Stimulated activated CD4-positive, alpha-beta T cell treated with anti-CD3 and anti-CD28 coated beads, Interleukin-4, amount 100 ng/mL, for 4 hours (primary cell): ENCODE data around the gene PARD3.
"Not testable (repeated sequence)": the region's sequence is repeated elsewhere in the genome, so short reads cannot be mapped to it uniquely, and the experiment has no call there.

Experiments used
- DNase-seq, 2 experiments: peaks; one replicate each; pipeline ENCODE4 v3.0.0-alpha.2; 2020

Gene PARD3

DNA sequence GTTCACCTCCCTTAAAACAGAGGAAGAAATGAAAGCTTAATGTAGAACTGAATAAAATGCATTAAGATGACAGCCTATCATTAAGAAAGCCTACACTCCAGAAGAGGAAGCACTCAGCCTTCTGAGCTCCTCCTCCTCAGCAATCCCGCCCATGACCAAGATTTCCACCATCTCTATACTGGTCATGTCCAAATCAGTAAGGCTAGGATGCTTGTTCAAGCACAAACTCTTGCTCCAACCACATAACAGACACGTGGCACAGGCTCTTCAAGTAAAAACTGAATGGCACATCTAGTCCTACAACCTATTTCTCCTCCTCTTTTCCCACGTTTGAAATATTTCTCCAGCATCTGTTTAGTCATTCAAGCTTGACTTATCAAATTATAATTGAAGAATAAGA, 454.1 kb downstream of the PARD3 start:
- DNase-seq, result no peak

DNA sequence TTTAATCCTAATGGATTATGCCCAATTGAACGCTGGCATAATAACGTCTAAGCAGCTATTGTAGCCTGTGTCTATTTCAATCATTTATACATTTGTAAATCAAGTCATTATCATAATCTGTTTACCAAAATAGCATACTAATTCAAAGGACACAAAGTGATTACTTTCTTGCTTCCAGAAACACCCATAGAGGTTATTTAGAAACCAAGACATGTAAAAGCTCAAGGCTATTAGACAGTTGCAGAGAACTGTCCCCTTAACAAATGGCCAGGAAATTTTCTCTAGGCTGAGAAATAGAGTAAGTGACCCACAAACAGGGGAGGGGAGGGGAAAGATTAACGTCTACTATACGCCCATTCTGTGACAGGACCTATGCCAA, 455.7 kb downstream of the PARD3 start:
- no peak for DNase-seq

DNA sequence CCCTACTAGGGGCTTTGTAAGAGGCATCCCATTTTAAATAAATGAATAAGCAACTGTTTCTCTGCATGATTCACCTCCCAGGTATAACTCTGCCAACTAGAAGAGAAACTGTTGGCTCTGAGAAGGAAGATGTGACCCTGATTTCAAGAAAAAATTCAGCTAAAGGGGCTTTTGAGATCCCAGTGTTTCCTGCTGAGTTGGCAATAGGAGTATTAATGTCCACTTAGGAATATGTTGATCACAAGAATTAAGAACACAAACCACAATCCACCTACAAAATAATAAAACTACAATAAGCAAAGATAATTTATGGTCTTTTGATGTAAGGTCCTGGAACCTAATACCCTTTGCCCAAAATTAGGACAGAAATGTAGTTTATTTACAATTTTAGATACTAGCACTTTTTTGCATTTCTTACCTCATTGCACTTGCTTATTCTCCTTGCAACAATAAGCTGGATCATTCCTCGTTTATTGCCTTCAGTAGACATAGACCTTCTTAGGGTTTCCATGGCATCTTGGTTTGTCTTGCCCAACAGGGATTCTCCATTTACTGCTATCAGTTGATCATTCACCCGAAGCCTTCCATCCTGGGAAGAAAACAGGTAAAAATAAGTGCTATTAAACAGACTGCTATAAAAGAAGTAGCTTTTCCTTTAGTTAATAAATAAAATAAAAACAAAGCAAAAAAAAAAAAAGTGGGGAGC, 456.2 kb downstream of the PARD3 start:
- no peak for DNase-seq

DNA sequence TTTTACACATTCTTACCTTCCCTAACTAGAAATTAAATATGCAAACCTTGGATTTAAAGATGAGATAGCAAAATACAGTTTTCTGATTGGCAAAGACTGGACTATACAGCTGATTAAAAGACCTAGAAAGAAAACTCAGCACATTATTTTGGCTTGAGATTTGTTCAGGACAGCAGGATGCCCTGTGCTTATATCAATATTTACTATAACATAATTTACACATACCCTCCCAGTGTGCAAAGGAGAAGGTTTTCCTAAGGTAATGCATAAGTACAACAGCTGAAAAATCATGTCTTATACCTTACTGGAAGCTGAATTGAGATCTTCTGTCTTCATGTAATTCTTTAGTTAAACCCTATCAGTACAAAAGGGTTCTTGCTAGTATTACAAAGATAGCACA, 458.6 kb downstream of the PARD3 start:
- DNase-seq, result no peak

DNA sequence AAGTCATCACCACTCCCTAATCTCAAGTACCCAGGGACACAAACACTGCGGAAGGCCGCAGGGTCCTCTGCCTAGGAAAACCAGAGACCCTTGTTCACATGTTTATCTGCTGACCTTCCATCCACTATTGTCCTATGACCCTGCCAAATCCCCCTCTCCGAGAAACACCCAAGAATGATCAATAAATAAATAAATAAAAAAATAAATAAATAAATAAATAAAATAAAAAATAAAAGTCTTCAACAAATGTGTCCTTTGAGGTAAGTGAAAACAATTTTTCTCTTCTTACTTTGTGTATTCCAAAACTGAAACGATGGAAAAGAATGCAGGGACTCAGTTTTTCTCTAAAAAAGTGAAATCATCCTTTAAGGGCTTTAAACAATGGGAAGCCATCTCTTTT, 461.6 kb downstream of the PARD3 start:
- DNase-seq, result not testable (repeated sequence)

DNA sequence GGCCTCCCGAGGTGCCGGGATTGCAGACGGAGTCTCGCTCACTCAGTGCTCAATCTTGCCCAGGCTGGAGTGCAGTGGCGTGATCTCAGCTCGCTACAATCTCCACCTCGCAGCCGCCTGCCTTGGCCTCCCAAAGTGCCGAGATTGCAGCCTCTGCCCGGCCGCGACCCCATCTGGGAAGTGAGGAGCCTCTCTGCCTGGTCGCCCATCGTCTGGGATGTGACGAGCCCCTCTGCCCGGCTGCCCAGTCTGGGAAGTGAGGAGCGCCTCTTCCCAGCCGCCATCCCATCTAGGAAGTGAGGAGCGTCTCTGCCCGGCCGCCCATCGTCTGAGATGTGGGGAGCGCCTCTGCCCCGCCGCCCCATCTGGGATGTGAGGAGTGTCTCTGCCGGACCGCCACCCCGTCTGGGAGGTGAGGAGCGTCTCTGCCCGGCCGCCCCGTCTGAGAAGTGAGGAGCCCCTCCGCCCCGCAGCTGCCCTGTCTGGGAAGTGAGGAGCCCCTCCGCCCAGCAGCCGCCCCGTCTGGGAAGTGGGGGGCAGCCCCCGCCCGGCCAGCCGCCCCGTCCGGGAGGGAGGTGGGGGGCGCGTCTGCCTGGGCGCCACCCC, 462.4 kb downstream of the PARD3 start:
- DNase-seq, result not testable (repeated sequence)

DNA sequence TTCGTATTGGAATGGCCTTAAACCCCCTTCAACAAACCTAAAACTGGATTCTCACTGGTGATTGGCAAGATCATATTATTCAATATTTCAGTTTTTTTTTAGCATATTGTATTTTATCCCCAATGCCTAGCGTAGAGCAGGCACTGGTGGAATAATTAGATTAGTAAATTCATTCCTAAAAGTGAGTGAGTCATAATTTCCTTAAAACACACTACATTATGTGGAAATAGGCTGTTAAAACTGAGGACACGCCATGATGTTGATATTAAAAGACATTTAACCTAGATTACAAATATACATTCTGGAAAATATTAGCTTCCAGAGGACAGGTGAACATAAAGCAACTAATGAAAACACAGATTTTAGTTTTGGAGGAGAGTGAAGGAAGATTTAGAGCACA, 463.9 kb downstream of the PARD3 start:
- no peak for DNase-seq

DNA sequence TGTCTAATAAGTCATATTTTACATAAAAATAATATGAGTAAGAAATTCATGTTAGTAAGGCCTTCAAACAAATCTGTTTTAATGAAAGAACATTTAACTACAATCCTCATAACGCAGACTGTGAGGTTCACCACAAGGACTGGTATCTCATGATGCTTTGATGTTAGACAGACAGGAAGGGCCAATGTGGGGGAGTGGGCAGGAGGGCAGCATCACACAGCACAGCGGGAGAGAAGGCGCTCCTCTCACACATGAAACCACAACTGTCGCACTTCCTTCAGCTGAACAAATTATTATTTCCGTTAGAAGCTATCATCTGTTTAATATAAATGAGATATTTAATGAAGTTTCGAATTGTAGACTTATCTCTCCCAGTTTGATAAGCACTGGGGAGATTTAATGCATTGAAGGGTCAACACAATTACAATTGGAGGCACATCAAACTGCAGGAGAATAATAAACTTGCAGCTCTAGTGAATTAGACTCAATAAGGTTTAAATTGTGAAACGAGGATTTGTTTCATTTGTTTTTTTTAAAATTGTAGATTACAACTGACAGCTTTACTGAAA, 466.1 kb downstream of the PARD3 start:
- DNase-seq, result no peak

DNA sequence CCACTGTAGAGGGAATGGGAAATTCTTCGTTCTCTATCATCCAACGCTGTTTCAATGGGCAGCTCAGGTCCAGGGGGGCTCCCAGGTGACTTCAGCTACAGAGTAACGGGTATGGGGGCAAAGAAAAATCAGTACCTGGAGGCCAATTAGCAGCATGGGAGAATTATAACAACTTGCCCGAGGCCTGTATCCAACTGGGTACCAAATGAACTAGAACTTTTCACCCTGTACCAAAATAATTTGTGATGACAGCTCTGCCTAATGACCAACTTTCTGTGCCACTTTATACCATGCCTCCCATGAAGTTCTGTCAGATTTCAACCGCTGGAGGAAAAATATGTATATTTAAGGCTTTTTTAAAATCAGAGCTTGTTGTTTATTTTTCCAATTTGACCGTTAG, 467.1 kb downstream of the PARD3 start:
- DNase-seq, result no peak

DNA sequence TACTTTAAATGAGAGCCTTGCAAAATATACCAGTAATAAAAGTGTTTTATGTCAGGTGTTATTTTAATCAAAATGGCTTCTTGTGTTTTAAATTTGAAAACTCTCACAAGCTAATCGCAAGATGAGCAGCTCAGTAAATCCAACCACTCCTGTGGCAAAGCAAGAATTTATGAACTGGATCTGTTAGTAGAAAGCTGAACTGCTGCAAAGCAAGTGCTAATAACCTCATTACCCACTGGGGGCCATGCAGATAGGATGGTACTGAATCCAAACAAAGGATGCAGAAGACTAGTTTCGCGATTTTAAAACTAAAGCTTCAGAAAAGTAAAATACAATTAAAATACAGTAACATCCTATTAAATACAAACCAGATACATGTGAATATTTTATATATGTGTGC, 468.0 kb downstream of the PARD3 start:
- no peak for DNase-seq

DNA sequence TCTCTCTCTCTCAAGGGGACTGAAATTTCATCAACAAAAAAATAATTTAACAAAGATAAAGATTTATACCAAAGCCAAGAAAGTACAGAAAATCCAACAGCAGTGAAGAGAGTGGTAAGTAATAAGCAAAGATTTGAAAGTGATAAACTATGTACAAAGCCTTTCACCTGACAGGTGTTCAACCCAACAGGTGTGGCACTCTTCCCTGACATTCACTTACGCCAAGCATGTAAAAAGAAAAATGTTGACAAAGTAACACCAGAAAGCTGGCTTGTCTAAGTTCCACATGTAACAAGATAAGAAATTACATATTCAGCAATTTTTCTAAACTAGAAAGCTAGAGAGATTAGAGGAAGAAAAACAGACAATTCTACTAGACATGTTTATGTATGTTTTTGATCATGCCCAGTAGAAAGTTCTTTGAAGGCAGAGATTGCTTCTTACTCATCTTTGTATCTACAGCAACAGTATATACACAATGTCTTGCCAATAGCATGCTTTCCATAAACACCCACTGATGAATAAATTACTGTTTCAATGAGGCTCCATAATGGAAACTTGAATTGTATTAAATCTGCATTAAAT, 468.5 kb downstream of the PARD3 start:
- DNase-seq, result no peak

DNA sequence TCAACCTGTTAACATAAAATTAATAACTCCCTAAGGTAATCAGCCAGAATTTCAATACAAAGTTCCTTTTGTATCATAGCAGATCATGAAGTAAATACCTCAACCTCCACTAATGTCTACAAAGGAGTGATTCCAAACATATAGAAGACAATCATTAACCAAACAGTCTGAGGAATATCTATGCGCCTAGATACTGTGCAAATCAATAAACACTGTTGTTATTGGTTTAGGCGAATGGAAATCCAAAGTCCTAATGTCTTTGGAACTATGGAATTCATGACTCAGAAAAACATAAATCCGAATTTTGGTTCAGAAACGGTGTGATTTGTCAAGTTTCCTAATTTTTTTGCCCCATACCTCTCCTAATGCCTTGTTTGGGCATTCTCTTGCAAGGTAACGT, 469.7 kb downstream of the PARD3 start:
- DNase-seq, result no peak

DNA sequence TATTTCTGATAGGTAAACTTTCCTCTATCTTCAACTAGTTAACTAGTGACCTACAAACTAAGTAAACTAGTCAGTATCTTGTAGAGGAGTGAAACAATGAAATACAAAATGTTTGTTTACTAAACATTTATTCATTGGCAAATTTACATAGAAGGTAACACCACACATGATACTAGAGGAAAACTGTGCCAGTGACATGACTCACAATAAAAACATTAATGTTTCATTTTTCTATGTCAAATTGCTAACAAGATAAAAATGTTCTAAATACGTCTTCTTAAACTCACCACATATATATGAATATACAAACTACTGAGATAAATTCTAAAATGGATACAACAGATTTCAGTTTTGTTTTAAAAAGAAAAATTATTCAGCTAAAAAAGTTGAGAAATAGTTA, 471.3 kb downstream of the PARD3 start:
- no peak for DNase-seq

DNA sequence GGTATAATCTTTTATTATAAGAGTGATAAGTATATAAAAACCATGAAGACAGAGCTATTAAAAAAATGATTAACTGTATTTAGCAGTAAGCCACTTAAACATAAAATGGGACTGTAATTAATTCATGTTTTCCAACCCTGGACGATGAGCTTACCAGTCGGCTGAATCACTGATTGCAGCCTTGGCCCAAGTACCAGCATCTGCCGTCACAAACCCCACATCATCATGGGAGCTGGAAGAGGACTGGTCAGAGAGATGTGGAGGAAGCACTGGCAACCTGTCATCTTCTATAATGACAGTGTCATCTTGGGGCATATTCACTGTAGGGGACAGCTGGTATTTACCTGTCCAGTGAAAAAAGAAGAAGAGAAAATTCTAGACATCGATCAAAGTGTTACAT, 473.6 kb downstream of the PARD3 start:
- no peak for DNase-seq

DNA sequence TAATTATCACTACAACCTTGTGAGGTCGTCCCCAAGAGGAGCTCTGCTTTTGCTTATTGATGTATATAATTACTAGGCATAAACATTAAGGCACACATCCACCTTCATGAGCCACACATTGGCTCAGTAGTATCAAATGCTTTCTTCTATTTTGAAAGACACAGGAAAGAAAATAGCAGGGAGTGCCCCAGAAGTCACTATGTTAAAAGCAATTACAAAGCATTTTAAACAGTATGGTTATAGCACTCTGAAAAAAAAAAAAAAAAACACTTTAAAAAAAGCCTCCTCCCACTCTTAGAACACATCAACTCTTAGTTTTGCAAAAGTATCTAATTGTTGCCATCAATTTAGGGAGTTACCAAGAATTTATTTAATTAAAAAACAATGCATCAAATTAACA, 474.2 kb downstream of the PARD3 start:
- no peak for DNase-seq

DNA sequence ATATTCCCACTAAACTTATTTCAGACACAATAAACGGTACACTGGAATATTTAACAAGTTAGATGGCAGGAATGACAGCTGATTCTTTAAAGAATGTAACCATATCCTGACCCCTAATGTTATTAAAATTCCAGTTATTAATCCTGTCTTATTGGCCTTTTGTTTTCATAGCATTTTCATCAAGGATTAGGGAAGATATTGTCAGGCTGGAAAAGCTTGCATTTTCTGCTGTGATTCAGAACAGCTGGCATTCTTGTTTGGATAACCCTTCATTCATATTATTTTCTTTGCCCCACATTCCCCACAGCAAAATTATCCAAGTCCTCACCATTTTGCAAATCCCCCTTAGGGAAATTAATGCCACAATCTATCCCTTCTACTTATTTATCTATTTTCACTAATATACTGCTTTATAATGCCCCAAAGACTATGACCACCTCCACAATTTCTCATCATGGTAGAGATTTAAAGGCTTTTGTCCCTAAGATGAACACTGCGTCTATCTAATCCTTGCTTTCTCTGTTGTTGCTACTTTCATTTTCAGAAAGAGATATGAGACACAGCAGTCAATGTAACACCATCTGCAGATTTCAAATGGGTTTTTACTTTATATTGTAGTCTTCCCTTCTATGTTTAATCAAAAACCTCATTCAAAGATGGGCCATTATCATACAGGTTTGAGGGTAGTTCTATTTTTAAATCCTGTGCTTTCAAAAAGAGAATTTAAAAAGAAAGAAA, 475.1 kb downstream of the PARD3 start:
- no peak for DNase-seq

DNA sequence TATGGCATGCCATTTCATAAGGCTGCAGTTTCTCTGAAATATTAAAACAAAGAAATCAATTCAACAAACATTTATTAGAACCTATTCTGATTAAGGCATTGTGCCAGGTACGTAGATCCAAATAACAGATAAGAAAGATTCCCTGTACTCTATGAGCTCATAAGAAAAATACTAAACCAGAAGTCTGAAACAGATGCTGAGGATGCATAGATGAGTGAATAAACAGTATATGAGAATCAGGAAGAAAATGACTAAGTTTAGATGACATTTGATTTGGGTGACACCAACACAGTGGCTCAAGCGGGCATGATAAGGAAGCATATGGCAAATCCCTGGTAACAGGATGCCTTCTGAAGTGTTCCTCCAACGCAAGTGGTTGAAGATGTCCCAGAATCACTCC, 477.2 kb downstream of the PARD3 start:
- no peak for DNase-seq

DNA sequence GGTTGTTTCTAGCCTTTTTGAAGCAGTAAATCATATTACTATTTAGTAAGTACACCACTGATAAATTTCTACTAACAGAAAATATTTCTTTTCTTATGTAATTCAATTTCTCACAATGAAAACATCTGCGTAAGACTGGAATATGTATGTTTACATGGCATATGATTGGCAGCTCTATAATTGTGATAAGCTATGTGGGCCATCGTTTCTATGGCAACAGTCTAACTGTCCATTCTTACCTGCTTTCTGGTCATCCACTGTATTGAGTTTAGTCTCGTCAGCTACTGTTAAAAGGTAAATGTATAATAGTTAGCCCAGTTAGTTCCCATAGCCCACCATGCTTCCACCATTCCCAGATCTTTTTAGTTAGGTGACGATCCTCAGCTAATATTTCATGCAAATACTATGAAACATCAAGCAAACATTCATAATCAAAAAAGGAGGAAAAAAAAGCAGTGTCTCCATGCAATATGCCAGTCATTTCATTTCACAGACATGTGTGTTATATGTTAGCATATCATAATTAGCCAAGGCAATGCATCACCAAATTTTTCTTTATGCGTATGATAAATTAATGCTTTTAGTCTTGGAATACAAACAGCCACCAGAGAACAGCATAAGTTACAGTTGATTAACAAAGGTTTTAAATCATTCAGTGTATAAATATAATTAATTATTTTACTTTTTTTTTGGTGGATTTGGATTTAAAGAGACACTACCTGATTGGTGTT, 479.0 kb downstream of the PARD3 start:
- DNase-seq, result no peak

DNA sequence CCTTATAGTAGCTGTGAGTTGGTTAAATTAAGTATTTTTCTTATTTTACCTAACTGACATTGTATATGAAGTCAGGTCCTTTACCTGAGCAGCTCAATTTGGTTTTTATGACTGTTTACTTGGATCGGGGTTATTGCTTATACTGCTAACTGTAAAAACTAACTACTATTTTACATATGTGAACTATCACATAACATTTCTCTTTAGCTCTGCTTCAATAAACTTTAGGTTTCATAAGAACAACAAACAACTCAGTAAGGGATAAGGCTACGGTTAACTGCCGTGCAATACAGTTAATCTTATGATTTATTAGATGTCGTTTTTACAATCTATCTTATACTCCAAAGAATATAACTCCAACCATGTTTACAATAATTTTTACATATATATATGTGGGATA, 480.2 kb downstream of the PARD3 start:
- no peak for DNase-seq

DNA sequence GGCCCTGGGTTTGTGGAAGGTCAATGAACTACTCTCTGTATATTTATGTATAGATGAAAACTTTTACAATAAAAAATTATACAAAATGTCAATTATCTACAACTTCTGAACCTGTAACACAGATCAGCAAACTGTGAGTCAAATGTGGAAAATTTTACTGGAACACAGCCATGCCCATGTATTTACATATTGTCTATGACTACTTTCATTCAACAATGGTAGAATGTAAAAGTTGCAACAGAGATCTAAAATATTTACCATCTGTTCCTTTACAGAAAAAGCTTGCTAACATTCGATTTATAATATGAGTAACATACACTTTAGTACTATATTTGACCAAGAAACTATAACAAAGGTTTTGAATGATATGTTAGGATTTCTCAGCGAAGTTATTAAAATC, 481.6 kb downstream of the PARD3 start:
- DNase-seq, result no peak

DNA sequence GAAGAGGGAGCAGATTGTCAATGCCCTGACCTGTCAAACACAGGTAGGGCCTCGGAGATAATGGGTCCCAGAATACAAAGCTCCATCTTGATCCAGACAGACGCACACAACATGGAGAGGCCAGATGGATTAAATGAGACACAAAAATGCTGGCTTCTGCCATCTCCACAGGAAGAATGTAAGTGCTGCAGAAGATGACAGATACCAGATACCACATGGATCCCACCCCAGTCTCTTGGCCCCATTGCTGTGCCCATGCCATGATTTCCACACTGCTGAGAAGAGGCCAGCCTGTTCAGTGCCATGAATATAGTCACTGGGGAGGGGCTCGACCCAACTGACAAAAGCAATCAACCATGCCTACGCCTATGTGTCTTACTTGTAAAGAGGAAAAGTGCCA, 487.9 kb downstream of the PARD3 start:
- no peak for DNase-seq

DNA sequence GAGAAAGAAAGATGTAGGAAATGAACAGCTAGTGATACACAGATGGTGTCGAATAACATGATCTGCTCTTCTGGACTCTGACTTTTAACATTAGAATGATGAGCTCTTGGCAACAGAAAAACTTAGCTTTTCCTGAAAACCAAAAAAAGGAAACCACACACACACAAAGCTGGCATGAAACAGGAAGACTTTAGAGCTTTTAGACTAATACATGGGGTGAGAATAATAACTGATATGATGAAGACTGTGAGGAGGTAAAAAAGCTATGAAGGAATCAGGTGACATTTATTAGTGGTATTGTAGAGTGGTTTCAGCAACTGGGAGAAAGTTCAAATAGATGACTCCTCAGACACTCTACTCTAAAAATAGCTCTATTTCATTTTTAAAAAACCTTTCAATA, 491.9 kb downstream of the PARD3 start:
- no peak for DNase-seq

DNA sequence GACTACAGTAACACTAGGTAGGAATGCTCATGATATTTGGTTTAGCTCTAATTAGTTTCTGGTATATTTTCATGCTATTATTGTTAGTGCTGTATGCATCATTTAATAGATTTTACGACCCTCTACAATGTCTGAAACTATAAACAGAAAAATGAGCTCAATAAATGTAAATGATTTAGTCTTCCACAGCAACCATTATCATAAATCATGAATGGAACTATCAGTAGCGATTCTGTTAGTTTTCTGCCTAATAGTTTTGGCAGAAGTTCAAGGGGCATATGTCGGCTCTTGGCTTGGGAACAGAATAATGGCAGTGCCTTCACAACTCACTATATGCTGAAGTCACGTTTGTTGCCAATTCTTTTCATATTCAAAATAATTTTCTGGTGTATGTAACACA, 494.8 kb downstream of the PARD3 start:
- DNase-seq, result no peak
